GM12891 (cell line): ENCODE data around the gene SLC5A10.
A peak's percentile ranks its signal among the peaks of the same experiment; 100 is the strongest.
"Not testable (repeated sequence)": the region's sequence is repeated elsewhere in the genome, so short reads cannot be mapped to it uniquely, and the experiment has no call there.

Experiments
- DNase-seq: peaks from one replicate; pipeline ENCODE4 v3.0.0; 2011; ENCODE audit warnings: low spot score; ENCODE audit not compliant: insufficient read length
- FAIRE-seq: peaks from 2 replicates; lab custom pipeline; 2011; peaks lifted over from hg19 to GRCh38; lab: Jason Lieb, UNC
- POLR2A ChIP-seq: IDR thresholded peaks from 2 replicates; pipeline ENCODE4 v1.6.1; 2011; ENCODE audit warnings: low read depth, low read length, control low read depth
- POLR2AphosphoS5 ChIP-seq: IDR thresholded peaks from 2 replicates; pipeline ENCODE4 v1.6.1; 2011; ENCODE audit warnings: low read depth, low read length, control low read depth
- POU2F2 ChIP-seq: IDR thresholded peaks from 2 replicates; pipeline ENCODE4 v1.6.1; 2011; ENCODE audit warnings: low read depth, mild to moderate bottlenecking, control low read depth, low read length, moderate library complexity

Gene SLC5A10

GRCh38 chr17:19044643-19045042, 92.7 kb downstream of the SLC5A10 start:
- FAIRE-seq, DNase-seq: not testable (repeated sequence)

GRCh38 chr17:19046782-19047375, 94.9 kb downstream of the SLC5A10 start, which contains the start of gene GRAP:
TSS of gene GRAP (minus strand) at chr17:19046957. CDS start at chr17:19046926, 31 bp downstream.
- FAIRE-seq = peak; percentile 98
- DNase-seq = not testable (repeated sequence)

GRCh38 chr17:19047510-19047909, 95.5 kb downstream of the SLC5A10 start:
- not testable (repeated sequence) for FAIRE-seq, DNase-seq

- FAIRE-seq = peak; percentile 35
- not testable (repeated sequence) for DNase-seq
Observed at GRCh38 chr17:19048826-19049225, 96.9 kb downstream of the SLC5A10 start.

- FAIRE-seq = peak; percentile 83
- DNase-seq = not testable (repeated sequence)
Observed at GRCh38 chr17:19055447-19055846, 103.5 kb downstream of the SLC5A10 start.

- not testable (repeated sequence) for DNase-seq, FAIRE-seq
Observed at GRCh38 chr17:19062009-19062717, 110.2 kb downstream of the SLC5A10 start.

- not testable (repeated sequence) for DNase-seq, FAIRE-seq
Observed at GRCh38 chr17:19062718-19063325, 110.9 kb downstream of the SLC5A10 start.

- TF ChIP-seq POLR2A (peak; percentile 69), POLR2AphosphoS5 (peak; percentile 65; the same call in 1 of the 2 replicates), POU2F2 (peak; percentile 74; the same call in 1 of the 2 replicates)
- DNase-seq, FAIRE-seq: not testable (repeated sequence)
Observed at GRCh38 chr17:19063326-19063956, 111.5 kb downstream of the SLC5A10 start.

- DNase-seq, FAIRE-seq: not testable (repeated sequence)
Observed at GRCh38 chr17:19064378-19064777, 112.4 kb downstream of the SLC5A10 start.

GRCh38 chr17:19070318-19071168, 118.6 kb downstream of the SLC5A10 start:
- FAIRE-seq, DNase-seq: not testable (repeated sequence)
